GM23338 (cell line): ENCODE measurements around the gene SLC43A2. TPM values are rescaled to one million over a fixed set of nuclear protein-coding genes. Genes with fewer than 3 reads are reported as not detected.

Experiments
- ATAC-seq: fragments of 200-7000 bp; cut with Tn5 transposase; 3 replicates; pipeline ENCODE4 v1.9.1; 2020
- DNase-seq: peaks from one replicate; pipeline ENCODE4 v3.0.0-alpha.2; 2015; ENCODE audit warnings: low spot score
- H2AFZ ChIP-seq: fragments of 200-600 bp; sonication (generic); 2 replicates; pipeline ENCODE4 v1.8.0; 2016; ENCODE audit warnings: antibody characterized with exemption, mild to moderate bottlenecking, moderate library complexity
- H3F3A ChIP-seq: fragments of 200-600 bp; sonication (generic); replicated peaks from 2 replicates; pipeline ENCODE4 v1.8.0; 2017; ENCODE audit warnings: antibody characterized with exemption, mixed run types, low read depth
- H3K27ac ChIP-seq: fragments of 200-600 bp; sonication (generic); 2 replicates; pipeline ENCODE4 v1.6.1; 2016; ENCODE audit warnings: low read depth
- H3K27me3 ChIP-seq: fragments of 200-600 bp; sonication (generic); 2 replicates; pipeline ENCODE4 v1.8.0; 2016; ENCODE audit warnings: mild to moderate bottlenecking, mixed run types, moderate library complexity; ENCODE audit not compliant: insufficient read depth
- H3K36me3 ChIP-seq: fragments of 200-600 bp; sonication (generic); 2 replicates; pipeline ENCODE4 v1.8.0; 2016; ENCODE audit warnings: mild to moderate bottlenecking; ENCODE audit not compliant: insufficient read depth
- H3K4me1 ChIP-seq: fragments of 200-600 bp; sonication (generic); 2 replicates; pipeline ENCODE4 v1.8.0; 2016; ENCODE audit warnings: mild to moderate bottlenecking, moderate library complexity; ENCODE audit not compliant: insufficient read depth
- H3K4me2 ChIP-seq: fragments of 200-600 bp; sonication (generic); 2 replicates; pipeline ENCODE4 v1.7.1; 2017; ENCODE audit warnings: mixed run types
- H3K4me3 ChIP-seq: fragments of 200-600 bp; sonication (generic); 2 replicates; pipeline ENCODE4 v1.6.1; 2016; ENCODE audit warnings: mixed run types
- H3K79me2 ChIP-seq: fragments of 200-600 bp; sonication (generic); replicated peaks from 2 replicates; pipeline ENCODE4 v1.8.0; 2017; ENCODE audit warnings: mild to moderate bottlenecking; ENCODE audit not compliant: insufficient read depth
- H3K9me2 ChIP-seq: fragments of 200-600 bp; sonication (generic); 2 replicates; pipeline ENCODE4 v1.8.0; 2017; ENCODE audit not compliant: insufficient read depth
- H4K20me1 ChIP-seq: fragments of 200-600 bp; sonication (generic); replicated peaks from 2 replicates; pipeline ENCODE4 v1.8.0; 2017; ENCODE audit warnings: mild to moderate bottlenecking; ENCODE audit not compliant: insufficient read depth
- H3K27ac Mint-ChIP-seq: 2 replicates; pipeline ENCODE4 v1.8.0; 2020; ENCODE audit warnings: inconsistent platforms, mild to moderate bottlenecking, moderate library complexity, mixed read lengths
- H3K27me3 Mint-ChIP-seq: 3 replicates; pipeline ENCODE4 v1.8.0; 2022; ENCODE audit warnings: low read depth, mild to moderate bottlenecking, moderate library complexity, mixed read lengths, inconsistent platforms; ENCODE audit not compliant: insufficient read depth, poor library complexity
- H3K36me3 Mint-ChIP-seq: 3 replicates; pipeline ENCODE4 v1.8.0; 2021; ENCODE audit warnings: low read depth, mild to moderate bottlenecking, inconsistent platforms, moderate library complexity, mixed read lengths
- H3K4me1 Mint-ChIP-seq: 3 replicates; pipeline ENCODE4 v1.8.0; 2020; ENCODE audit warnings: mild to moderate bottlenecking, inconsistent platforms, mixed read lengths
- H3K4me3 Mint-ChIP-seq: 3 replicates; pipeline ENCODE4 v1.8.0; 2021; ENCODE audit warnings: moderate library complexity, mild to moderate bottlenecking, inconsistent platforms, mixed read lengths
- H3K9me3 Mint-ChIP-seq: 3 replicates; pipeline ENCODE4 v1.8.0; 2020; ENCODE audit warnings: moderate library complexity, mild to moderate bottlenecking, inconsistent platforms, mixed read lengths
- EZH2 ChIP-seq: fragments of 200-600 bp; sonication (generic); IDR thresholded peaks from one replicate; pipeline ENCODE4 v1.8.0; 2017; ENCODE audit warnings: antibody characterized with exemption, mild to moderate bottlenecking, low read depth; ENCODE audit not compliant: unreplicated experiment
- EZH2phosphoT487 ChIP-seq: fragments of 200-600 bp; sonication (generic); IDR thresholded peaks from one replicate; pipeline ENCODE4 v1.8.1; 2018; ENCODE audit warnings: antibody characterized with exemption; ENCODE audit not compliant: unreplicated experiment
- NANOG ChIP-seq: IDR thresholded peaks from 2 replicates; pipeline ENCODE4 v1.6.1; 2016; ENCODE audit warnings: antibody characterized with exemption, borderline replicate concordance
- POLR2AphosphoS5 ChIP-seq: IDR thresholded peaks from 2 replicates; pipeline ENCODE4 v1.6.1; 2016; ENCODE audit warnings: antibody characterized with exemption, low read depth
- STAT1 ChIP-seq: IDR thresholded peaks from one replicate; pipeline ENCODE4 v1.6.1; 2016; ENCODE audit warnings: antibody characterized with exemption; ENCODE audit not compliant: unreplicated experiment
- ZNF331 ChIP-seq: fragments of 250-450 bp; sonication (Bioruptor Pico); IDR thresholded peaks from 2 replicates; pipeline ENCODE4 v1.5.0; 2020; ENCODE audit warnings: low read depth, mild to moderate bottlenecking, moderate library complexity
- long read RNA-seq: library from polyadenylated mRNA; unstranded; transcript quantifications from one replicate; pipeline ENCODE4 v2.0.0, GENCODE V29; 2020; ENCODE audit not compliant: unreplicated experiment
- polyA plus RNA-seq: library from polyadenylated mRNA; unstranded; fragments of >200 nt; fragmentation: Nextera tagmentation; extraction: Ambion mirVana; gene quantifications from 2 replicates; pipeline ENCODE4 v1.2.1, GENCODE V29; 2016
- total RNA-seq: library from RNA; depleted of rRNA; stranded (reverse); fragments of >200 nt; shearing (Covaris generic); gene quantifications from 2 replicates; pipeline ENCODE4 v1.2.3, GENCODE V29; 2014; rRNA removed
- TF ChIP-seq, protein P1 (sequence below), 2 experiments: fragments of 200-600 bp in 1 of 2; sonication (generic) in 1 of 2; conservative IDR thresholded peaks; 2 replicates each; pipeline versions ENCODE4 v1.5.1 to v1.6.1; 2016 to 2017; ENCODE audit warnings: antibody characterized with exemption in 2 of 2, low read depth in 2 of 2, mild to moderate bottlenecking in 2 of 2, moderate library complexity in 1 of 2

Gene SLC43A2
- 7.1 and 9.8 TPM in 2 replicates for total RNA-seq
- polyA plus RNA-seq, result 2.2 and 2.5 TPM in 2 replicates
- long read RNA-seq, full-length matches to known transcripts, result 2 of 3 reads
- long read RNA-seq, partial matches to known transcripts, result 0 of 3 reads
- long read RNA-seq, other reads (novel, unspliced or antisense), result 1 of 3 reads

DNA sequence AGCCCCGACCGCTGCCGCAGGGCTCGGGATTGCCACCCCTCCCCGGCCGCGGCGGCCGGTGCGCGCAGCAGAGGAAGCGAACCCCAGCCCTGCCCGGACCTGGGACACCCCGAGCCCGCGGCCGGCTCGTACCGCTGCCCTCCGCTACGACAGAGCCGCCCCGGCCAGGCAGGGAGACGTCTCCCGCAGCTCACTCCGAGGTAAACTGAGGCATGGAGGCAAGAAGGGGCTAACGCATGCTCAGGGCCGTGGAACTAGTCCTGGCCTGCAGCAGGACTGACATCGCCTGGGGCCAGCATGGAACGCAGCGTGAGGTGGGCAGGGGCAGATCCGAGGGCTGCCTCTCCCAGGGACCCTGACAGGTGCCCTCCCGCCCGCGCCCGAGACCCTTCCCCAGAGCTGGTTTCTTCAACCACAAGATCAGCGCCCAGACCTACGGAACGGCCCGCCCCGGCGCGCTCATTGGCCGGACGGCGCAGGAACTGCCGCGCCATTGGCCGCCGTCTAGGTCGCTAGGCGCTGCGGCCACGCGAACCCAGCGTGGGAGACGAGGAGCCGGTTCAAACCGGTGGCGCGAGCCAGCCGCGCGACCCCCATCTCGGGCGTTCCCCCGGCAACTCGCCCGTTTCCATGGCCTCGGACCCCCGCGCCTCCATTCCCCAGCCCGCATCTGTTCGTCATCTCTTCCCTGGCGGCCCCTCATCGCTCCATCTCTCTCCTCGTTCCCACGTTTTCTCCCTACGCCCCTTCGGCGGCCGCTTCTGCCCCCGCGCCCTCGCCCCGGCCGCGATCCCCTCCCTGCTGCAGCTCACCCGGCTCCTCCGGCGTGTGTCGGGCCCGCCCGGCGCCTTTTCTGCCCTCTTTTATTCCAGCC is at the start of gene SLC43A2:
SLC43A2 (minus strand) TSS at position 853 of the 874 bp plus-strand sequence. CDS start 960 bp downstream, outside the sequence.
- peak within 1 kb of the TSS; percentile 94 for H3K27ac ChIP-seq
- Mint-ChIP-seq H3K9me3 (peaks cover 2% of the 10 kb centered on the region; the same call in 2 of the 3 replicates), H3K27me3 (peaks cover 17% of the 10 kb centered on the region), H3K4me1 (peaks cover 24% of the 10 kb centered on the region), H3K36me3 (no peaks in the 10 kb centered on the region; the same call in 2 of the 3 replicates), H3K27ac (peak within 1 kb of the TSS; percentile 89), H3K4me3 (peak within 1 kb of the TSS; percentile 76)
- H3K4me1 ChIP-seq, result no peaks in the 10 kb centered on the region; the same call in 1 of the 2 replicates
- H3K36me3 ChIP-seq, result no peaks in the 10 kb centered on the region
- H3K9me2 ChIP-seq, result no peaks in the 10 kb centered on the region
- H3K4me2 ChIP-seq, result peak within 1 kb of the TSS; percentile 98
- H2AFZ ChIP-seq, result peak within 1 kb of the TSS; percentile 94
- H3K4me3 ChIP-seq, result peak within 1 kb of the TSS; percentile 86
- no peaks in the 10 kb centered on the region for H3K79me2 ChIP-seq
- ATAC-seq, result peak; percentile 84
- no peaks in the 10 kb centered on the region for H4K20me1 ChIP-seq
- peaks cover 8% of the 10 kb centered on the region; the same call in 1 of the 2 replicates for H3K27me3 ChIP-seq
- no peak for TF ChIP-seq EZH2
- TF ChIP-seq POLR2AphosphoS5, result no peak; the same call in 1 of the 2 replicates
- TF ChIP-seq EZH2phosphoT487, result no peak
- peak; percentile 95 for DNase-seq
- H3F3A ChIP-seq, result 0 out of 2 replicates have a peak, but pooled peaks cover 13% of the 10 kb centered on the region

- Histone ChIP-seq H3K79me2 (0 out of 2 replicates have a peak, but pooled peaks cover 7% of the 10 kb centered on the region), H3K9me2 (no peaks in the 10 kb centered on the region), H3K4me1 (no peaks in the 10 kb centered on the region), H3K4me2 (no peak overlapping the region), H3K36me3 (peaks cover 94% of the 10 kb centered on the region), H3F3A (peaks cover 9% of the 10 kb centered on the region; the same call in 1 of the 2 replicates), H2AFZ (no peak overlapping the region), H3K27ac (no peak overlapping the region), H3K4me3 (no peak overlapping the region), H3K27me3 (no peaks in the 10 kb centered on the region), H4K20me1 (peaks cover 45% of the 10 kb centered on the region)
- no peak for ATAC-seq
- H3K4me3 Mint-ChIP-seq, result no peak overlapping the region
- peaks cover 3% of the 10 kb centered on the region for H3K27me3 Mint-ChIP-seq
- DNase-seq, result no peak
- peaks cover 96% of the 10 kb centered on the region for H3K36me3 Mint-ChIP-seq
- no peak overlapping the region for H3K27ac Mint-ChIP-seq
- TF ChIP-seq POLR2AphosphoS5, result no peak
- no peak for TF ChIP-seq EZH2
- TF ChIP-seq NANOG, result no peak
- TF ChIP-seq ZNF331 (CRISPR knock-in tag), result no peak
- TF ChIP-seq STAT1, result no peak
- no peak for TF ChIP-seq EZH2phosphoT487
- TF ChIP-seq, protein P1, sequence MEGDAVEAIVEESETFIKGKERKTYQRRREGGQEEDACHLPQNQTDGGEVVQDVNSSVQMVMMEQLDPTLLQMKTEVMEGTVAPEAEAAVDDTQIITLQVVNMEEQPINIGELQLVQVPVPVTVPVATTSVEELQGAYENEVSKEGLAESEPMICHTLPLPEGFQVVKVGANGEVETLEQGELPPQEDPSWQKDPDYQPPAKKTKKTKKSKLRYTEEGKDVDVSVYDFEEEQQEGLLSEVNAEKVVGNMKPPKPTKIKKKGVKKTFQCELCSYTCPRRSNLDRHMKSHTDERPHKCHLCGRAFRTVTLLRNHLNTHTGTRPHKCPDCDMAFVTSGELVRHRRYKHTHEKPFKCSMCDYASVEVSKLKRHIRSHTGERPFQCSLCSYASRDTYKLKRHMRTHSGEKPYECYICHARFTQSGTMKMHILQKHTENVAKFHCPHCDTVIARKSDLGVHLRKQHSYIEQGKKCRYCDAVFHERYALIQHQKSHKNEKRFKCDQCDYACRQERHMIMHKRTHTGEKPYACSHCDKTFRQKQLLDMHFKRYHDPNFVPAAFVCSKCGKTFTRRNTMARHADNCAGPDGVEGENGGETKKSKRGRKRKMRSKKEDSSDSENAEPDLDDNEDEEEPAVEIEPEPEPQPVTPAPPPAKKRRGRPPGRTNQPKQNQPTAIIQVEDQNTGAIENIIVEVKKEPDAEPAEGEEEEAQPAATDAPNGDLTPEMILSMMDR (conservative IDR thresholded peaks at IDR 0.05; ENCODE audit: low read depth in 2 of 2), result no peak
- no peaks in the 10 kb centered on the region for H3K4me1 Mint-ChIP-seq
- H3K9me3 Mint-ChIP-seq, result no peaks in the 10 kb centered on the region
Measured at GRCh38 chr17:1676401-1676800, 47.8 kb upstream of the SLC43A2 start.
